Parathyroid adenoma (tissue), 2 donors: ENCODE results near the gene RELN.

Experiments
- H2AFZ ChIP-seq: fragments of 300-600 bp; sonication (generic); one replicate; pipeline ENCODE4 v1.7.0; 2017; ENCODE audit warnings: antibody characterized with exemption, mild to moderate bottlenecking
- H3K27ac ChIP-seq: fragments of 300-600 bp; sonication (generic); one replicate; pipeline ENCODE4 v1.7.0; 2017
- H3K27me3 ChIP-seq: fragments of 300-600 bp; sonication (generic); one replicate; pipeline ENCODE4 v1.7.0; 2017; ENCODE audit warnings: low read length; ENCODE audit not compliant: control insufficient read depth, insufficient read depth
- H3K36me3 ChIP-seq: fragments of 300-600 bp; sonication (generic); one replicate; pipeline ENCODE4 v1.7.0; 2017; ENCODE audit warnings: low read length; ENCODE audit not compliant: control insufficient read depth, insufficient read depth
- H3K4me1 ChIP-seq: fragments of 300-600 bp; sonication (generic); one replicate; pipeline ENCODE4 v1.7.0; 2017; ENCODE audit warnings: control low read depth
- H3K4me2 ChIP-seq: fragments of 300-600 bp; sonication (generic); one replicate; pipeline ENCODE4 v1.7.0; 2017; ENCODE audit warnings: low read length
- H3K4me3 ChIP-seq: fragments of 300-600 bp; sonication (generic); one replicate; pipeline ENCODE4 v1.7.0; 2017; ENCODE audit warnings: low read depth, low read length
- H3K79me2 ChIP-seq: fragments of 300-600 bp; sonication (generic); one replicate; pipeline ENCODE4 v1.7.0; 2017; ENCODE audit warnings: control low read depth
- H3K9ac ChIP-seq: fragments of 300-600 bp; sonication (generic); one replicate; pipeline ENCODE4 v1.7.0; 2017; ENCODE audit warnings: mild to moderate bottlenecking
- H3K9me3 ChIP-seq: fragments of 300-600 bp; sonication (generic); one replicate; pipeline ENCODE4 v1.7.0; 2017; ENCODE audit warnings: low read length; ENCODE audit not compliant: control insufficient read depth
- TF ChIP-seq, protein P1 (sequence below): fragments of 300-600 bp; sonication (generic); IDR thresholded peaks from one replicate; pipeline ENCODE4 v1.7.0; 2017; ENCODE audit warnings: antibody characterized with exemption, mild to moderate bottlenecking
- donor health status: primary hyperparathyroidism.

RELN gene

DNA sequence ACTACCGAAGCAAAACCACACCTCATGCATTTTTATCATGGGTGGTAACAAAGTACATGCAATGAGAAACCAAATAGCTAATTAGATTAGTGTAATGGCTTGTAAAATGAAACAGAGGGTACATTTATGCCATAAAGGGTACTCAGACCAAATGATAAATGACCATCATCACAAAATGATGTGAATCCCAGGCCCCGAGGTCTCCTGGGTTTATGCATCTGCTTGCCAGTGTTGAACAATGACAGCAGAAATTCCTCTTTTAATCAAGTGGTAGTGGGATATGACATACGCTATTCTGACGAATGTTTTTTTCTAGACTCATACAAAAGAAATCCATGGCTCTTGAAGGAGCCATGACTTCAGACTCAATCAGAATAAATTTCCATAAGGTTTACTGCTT, 293.9 kb downstream of the RELN start:
- H3K27me3 ChIP-seq: no peaks in the 10 kb centered on the region

DNA sequence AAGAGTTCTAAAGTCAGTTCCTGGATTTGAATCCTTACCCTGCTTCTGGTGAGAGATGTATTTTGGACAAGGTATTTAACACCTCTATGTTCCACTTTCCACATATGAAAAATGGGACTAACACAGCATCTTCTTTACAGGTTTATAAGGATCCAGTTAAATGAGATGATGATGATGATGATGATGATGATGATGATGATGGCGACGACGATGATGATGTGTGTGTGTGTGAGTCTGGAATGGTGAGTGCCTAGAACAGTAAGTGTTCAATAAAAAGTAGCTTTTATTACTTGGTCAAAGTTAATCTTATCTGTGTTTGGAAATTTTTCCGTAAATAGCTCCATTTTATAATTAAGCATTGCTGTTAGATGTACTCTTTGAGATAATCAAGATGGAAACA, 295.2 kb downstream of the RELN start:
- Histone ChIP-seq H3K79me2 (no peaks in the 10 kb centered on the region), H3K27ac (no peak overlapping the region), H2AFZ (no peak overlapping the region), H3K36me3 (no peaks in the 10 kb centered on the region), H3K4me3 (no peak overlapping the region), H3K4me1 (no peaks in the 10 kb centered on the region), H3K27me3 (no peaks in the 10 kb centered on the region), H3K9ac (no peak overlapping the region), H3K9me3 (no peaks in the 10 kb centered on the region), H3K4me2 (no peak overlapping the region)
- TF ChIP-seq, protein P1, sequence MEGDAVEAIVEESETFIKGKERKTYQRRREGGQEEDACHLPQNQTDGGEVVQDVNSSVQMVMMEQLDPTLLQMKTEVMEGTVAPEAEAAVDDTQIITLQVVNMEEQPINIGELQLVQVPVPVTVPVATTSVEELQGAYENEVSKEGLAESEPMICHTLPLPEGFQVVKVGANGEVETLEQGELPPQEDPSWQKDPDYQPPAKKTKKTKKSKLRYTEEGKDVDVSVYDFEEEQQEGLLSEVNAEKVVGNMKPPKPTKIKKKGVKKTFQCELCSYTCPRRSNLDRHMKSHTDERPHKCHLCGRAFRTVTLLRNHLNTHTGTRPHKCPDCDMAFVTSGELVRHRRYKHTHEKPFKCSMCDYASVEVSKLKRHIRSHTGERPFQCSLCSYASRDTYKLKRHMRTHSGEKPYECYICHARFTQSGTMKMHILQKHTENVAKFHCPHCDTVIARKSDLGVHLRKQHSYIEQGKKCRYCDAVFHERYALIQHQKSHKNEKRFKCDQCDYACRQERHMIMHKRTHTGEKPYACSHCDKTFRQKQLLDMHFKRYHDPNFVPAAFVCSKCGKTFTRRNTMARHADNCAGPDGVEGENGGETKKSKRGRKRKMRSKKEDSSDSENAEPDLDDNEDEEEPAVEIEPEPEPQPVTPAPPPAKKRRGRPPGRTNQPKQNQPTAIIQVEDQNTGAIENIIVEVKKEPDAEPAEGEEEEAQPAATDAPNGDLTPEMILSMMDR: no peak

More for the DNA sequence above, 293.9 kb downstream of the RELN start:
- no peaks in the 10 kb centered on the region for H3K79me2 ChIP-seq
- no peaks in the 10 kb centered on the region for H3K9me3 ChIP-seq
- H2AFZ ChIP-seq: no peak overlapping the region
- H3K27ac ChIP-seq: no peak overlapping the region
- no peak overlapping the region for H3K4me3 ChIP-seq
- no peak overlapping the region for H3K4me2 ChIP-seq
- H3K4me1 ChIP-seq: no peaks in the 10 kb centered on the region
- H3K9ac ChIP-seq: no peak overlapping the region
- TF ChIP-seq, protein P1: no peak
- H3K36me3 ChIP-seq: no peaks in the 10 kb centered on the region

DNA sequence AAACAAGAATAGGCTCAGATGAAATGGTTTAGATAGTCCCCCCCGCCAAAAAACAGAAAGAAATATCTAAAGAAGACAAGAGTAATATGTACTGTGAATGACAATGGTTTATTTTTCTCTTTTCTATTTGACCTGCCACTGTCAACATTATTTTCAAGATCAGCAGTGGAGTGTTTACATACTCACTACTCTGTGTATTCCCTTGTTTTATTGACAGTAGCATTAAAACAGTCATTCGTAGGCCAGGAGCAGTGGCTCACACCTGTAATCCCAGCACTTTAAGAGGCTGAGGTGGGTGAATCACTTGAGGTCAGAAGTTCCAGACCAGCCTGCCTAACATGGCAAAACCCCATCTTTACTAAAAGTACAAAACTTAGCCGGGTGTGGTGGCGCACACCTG, 298.2 kb downstream of the RELN start:
- no peaks in the 10 kb centered on the region for H3K36me3 ChIP-seq
- H3K4me2 ChIP-seq: no peak overlapping the region
- H3K4me1 ChIP-seq: no peaks in the 10 kb centered on the region
- H3K27me3 ChIP-seq: no peaks in the 10 kb centered on the region
- TF ChIP-seq, protein P1: no peak
- H3K4me3 ChIP-seq: no peak overlapping the region
- no peaks in the 10 kb centered on the region for H3K79me2 ChIP-seq
- no peak overlapping the region for H2AFZ ChIP-seq
- no peak overlapping the region for H3K9ac ChIP-seq
- no peaks in the 10 kb centered on the region for H3K9me3 ChIP-seq
- no peak overlapping the region for H3K27ac ChIP-seq

DNA sequence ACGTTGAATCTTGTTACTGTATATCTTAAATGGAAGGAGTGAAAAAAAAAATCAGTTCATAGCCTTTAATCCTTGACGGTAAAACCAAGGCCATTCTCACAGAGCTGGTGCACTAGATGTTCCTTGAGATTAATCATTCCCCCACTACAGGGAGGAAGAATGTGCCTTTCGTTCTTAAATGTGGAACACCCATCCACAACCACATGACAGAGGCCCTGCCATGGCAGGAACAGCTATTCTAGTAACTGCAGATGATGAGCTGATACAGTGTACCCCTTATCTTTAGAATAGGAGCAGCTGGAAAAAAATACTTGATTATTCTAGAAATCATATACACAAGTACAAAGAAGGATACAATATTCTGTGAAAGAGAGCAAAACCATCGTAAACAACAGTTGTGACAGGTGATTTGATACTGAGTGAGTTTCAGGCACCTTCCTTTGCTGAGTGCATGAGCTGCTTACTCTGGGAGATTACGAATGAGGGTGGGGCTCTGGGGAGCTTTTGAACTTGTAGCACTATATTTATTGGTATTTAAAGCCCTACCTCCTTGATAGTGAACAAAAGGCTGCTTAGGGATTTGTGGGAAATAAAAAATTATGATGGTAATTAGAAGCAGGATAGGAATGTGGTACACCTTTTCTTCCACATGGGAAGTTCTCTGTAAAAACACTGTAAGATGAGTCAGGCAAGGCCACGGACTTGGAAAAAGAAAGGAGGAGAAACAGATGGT, 299.1 kb downstream of the RELN start:
- Histone ChIP-seq H3K4me2 (no peak overlapping the region), H3K4me3 (no peak overlapping the region), H3K9ac (no peak overlapping the region), H3K9me3 (no peaks in the 10 kb centered on the region), H3K27me3 (no peaks in the 10 kb centered on the region), H3K36me3 (no peaks in the 10 kb centered on the region), H3K27ac (no peak overlapping the region), H2AFZ (no peak overlapping the region), H3K4me1 (no peaks in the 10 kb centered on the region), H3K79me2 (no peaks in the 10 kb centered on the region)
- TF ChIP-seq, protein P1: no peak

DNA sequence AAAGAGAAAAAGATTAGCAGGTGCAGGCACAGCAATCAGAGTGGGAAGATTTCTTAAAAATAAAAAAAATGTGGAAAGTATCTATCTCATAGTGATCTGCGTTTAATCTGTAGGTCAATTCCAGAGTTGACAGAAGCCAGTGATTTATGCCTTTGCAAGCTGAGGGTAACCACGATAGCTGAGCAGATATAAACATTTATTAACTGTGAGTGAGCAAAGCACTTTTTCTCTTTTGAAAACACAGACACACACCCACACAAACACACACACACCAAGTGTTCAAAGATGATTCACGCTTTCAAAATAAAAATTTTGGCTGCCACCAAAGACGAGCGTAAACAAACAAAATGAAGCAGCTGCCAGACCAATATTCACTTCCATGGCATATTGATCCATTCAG, 300.2 kb downstream of the RELN start:
- Histone ChIP-seq H3K36me3 (no peaks in the 10 kb centered on the region), H3K27ac (no peak overlapping the region)

More for the DNA sequence above, 300.2 kb downstream of the RELN start:
- TF ChIP-seq, protein P1: no peak
- Histone ChIP-seq H3K27me3 (no peaks in the 10 kb centered on the region), H3K79me2 (no peaks in the 10 kb centered on the region), H2AFZ (no peak overlapping the region), H3K4me1 (no peaks in the 10 kb centered on the region), H3K4me3 (no peak overlapping the region), H3K9me3 (no peaks in the 10 kb centered on the region), H3K9ac (no peak overlapping the region), H3K4me2 (no peak overlapping the region)
